Cardiac muscle cell (in vitro differentiated cells and primary cell): ENCODE measurements around the gene OR1E2. TPM values are rescaled to one million over a fixed set of nuclear protein-coding genes. Genes with fewer than 3 reads are reported as not detected.

Source experiments
- DNase-seq, 2 donors: peaks; one replicate each; pipeline versions ENCODE4 v3.0.0 to v3.0.0-alpha.2; 2010 to 2017; ENCODE audit warnings: low read depth in 1 of 2, low spot score in 1 of 2
- H3K27ac ChIP-seq: fragments of 200-600 bp; sonication (generic); 2 replicates; pipeline ENCODE4 v1.5.1; 2016
- H3K27me3 ChIP-seq: fragments of 200-600 bp; sonication (generic); 2 replicates; pipeline ENCODE4 v1.6.0; 2016; ENCODE audit warnings: control low read depth
- H3K36me3 ChIP-seq: fragments of 200-600 bp; sonication (generic); 2 replicates; pipeline ENCODE4 v1.5.1; 2016; ENCODE audit warnings: control low read depth
- H3K4me1 ChIP-seq: fragments of 200-600 bp; sonication (generic); 2 replicates; pipeline ENCODE4 v1.8.1; 2017; ENCODE audit warnings: low read depth, mild to moderate bottlenecking, mixed run types
- H3K4me3 ChIP-seq: fragments of 200-600 bp; sonication (generic); 2 replicates; pipeline ENCODE4 v1.5.1; 2016; ENCODE audit warnings: mild to moderate bottlenecking
- H3K9me3 ChIP-seq: fragments of 200-600 bp; sonication (generic); 2 replicates; pipeline ENCODE4 v1.5.1; 2017; ENCODE audit warnings: low read depth, mild to moderate bottlenecking, control low read depth
- polyA plus RNA-seq: library from polyadenylated mRNA; unstranded; fragments of >200 nt; fragmentation: Nextera tagmentation; extraction: Ambion mirVana; gene quantifications from 2 replicates; pipeline ENCODE4 v1.2.1, GENCODE V29; 2016
- total RNA-seq: library from RNA; depleted of rRNA; stranded (reverse); fragments of >200 nt; gene quantifications from 2 replicates; pipeline ENCODE4 v1.2.3, GENCODE V29; 2016
- TF ChIP-seq, protein P1 (sequence below): IDR thresholded peaks from 2 replicates; pipeline ENCODE4 v1.5.1; 2012; ENCODE audit warnings: low read depth, mild to moderate bottlenecking, low read length

OR1E2 gene
- total RNA-seq (not detected in 2 replicates), polyA plus RNA-seq (0.19 TPM in 1 of 2 replicates, not detected in the other)

DNA sequence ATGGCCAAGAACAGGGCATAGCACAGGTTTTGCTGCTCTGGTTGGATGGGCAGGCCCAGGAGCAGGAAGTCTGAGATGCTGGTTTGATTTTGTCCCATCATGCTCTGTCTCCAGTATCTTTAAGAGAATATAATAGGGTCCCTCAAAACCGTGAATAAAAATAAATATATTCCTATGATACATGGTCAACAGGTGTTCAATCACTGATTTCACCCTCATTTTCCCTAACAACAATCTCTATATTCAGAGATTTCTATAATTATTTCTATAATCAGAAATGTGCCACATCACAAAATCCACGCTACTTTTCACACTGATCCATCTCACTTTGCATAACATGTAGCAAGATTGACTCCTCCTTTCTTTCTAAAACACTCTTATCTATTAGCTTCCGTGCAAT lies at the start of gene OR1E2:
OR1E2 (minus strand) TSS at position 101 of the 400 bp plus-strand sequence; CDS start at position 101, 0 bp downstream.
- no peak for DNase-seq

GRCh38 chr17:3482852-3483251 lies 49.2 kb upstream of the OR1E2 start:
- Histone ChIP-seq H3K27me3 (no peaks in the 10 kb centered on the region), H3K4me3 (no peak overlapping the region)
- peak in 1 of 2 donors; percentile 20 for DNase-seq

More for the DNA sequence above, at the start of gene OR1E2:
- H3K9me3 ChIP-seq = no peaks in the 10 kb centered on the region
- no peaks in the 10 kb centered on the region for H3K36me3 ChIP-seq
- H3K4me1 ChIP-seq = no peaks in the 10 kb centered on the region
- H3K4me3 ChIP-seq = no peak within 1 kb of the TSS
- no peak within 1 kb of the TSS for H3K27ac ChIP-seq
- TF ChIP-seq, protein P1, sequence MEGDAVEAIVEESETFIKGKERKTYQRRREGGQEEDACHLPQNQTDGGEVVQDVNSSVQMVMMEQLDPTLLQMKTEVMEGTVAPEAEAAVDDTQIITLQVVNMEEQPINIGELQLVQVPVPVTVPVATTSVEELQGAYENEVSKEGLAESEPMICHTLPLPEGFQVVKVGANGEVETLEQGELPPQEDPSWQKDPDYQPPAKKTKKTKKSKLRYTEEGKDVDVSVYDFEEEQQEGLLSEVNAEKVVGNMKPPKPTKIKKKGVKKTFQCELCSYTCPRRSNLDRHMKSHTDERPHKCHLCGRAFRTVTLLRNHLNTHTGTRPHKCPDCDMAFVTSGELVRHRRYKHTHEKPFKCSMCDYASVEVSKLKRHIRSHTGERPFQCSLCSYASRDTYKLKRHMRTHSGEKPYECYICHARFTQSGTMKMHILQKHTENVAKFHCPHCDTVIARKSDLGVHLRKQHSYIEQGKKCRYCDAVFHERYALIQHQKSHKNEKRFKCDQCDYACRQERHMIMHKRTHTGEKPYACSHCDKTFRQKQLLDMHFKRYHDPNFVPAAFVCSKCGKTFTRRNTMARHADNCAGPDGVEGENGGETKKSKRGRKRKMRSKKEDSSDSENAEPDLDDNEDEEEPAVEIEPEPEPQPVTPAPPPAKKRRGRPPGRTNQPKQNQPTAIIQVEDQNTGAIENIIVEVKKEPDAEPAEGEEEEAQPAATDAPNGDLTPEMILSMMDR = no peak
- no peaks in the 10 kb centered on the region for H3K27me3 ChIP-seq

GRCh38 chr17:3479988-3480387 lies 46.3 kb upstream of the OR1E2 start:
- H3K27me3 ChIP-seq = no peaks in the 10 kb centered on the region
- peaks cover 11% of the 10 kb centered on the region for H3K4me1 ChIP-seq
- no peak overlapping the region for H3K4me3 ChIP-seq
- TF ChIP-seq, protein P1 = no peak
- no peak for DNase-seq
- H3K36me3 ChIP-seq = no peaks in the 10 kb centered on the region
- H3K27ac ChIP-seq = no peak overlapping the region
- H3K9me3 ChIP-seq = no peaks in the 10 kb centered on the region

More at GRCh38 chr17:3482852-3483251, 49.2 kb upstream of the OR1E2 start:
- Histone ChIP-seq H3K27ac (no peak overlapping the region), H3K4me1 (peaks cover 11% of the 10 kb centered on the region), H3K9me3 (no peaks in the 10 kb centered on the region), H3K36me3 (no peaks in the 10 kb centered on the region)
- TF ChIP-seq, protein P1 = no peak

- H3K27me3 ChIP-seq = no peaks in the 10 kb centered on the region
- no peak within 1 kb of the TSS for H3K4me3 ChIP-seq
- H3K9me3 ChIP-seq = no peaks in the 10 kb centered on the region
- H3K4me1 ChIP-seq = no peaks in the 10 kb centered on the region
- H3K27ac ChIP-seq = no peak within 1 kb of the TSS
- no peak for DNase-seq
- H3K36me3 ChIP-seq = no peaks in the 10 kb centered on the region
- TF ChIP-seq, protein P1 = no peak
These were observed 42.4 kb upstream of the OR1E2 start, which contains the start of gene ASPA for GRCh38 chr17:3475812-3476610. Gene ASPA (plus strand): TSS chr17:3475997. CDS start chr17:3476160, 163 bp downstream.

DNA sequence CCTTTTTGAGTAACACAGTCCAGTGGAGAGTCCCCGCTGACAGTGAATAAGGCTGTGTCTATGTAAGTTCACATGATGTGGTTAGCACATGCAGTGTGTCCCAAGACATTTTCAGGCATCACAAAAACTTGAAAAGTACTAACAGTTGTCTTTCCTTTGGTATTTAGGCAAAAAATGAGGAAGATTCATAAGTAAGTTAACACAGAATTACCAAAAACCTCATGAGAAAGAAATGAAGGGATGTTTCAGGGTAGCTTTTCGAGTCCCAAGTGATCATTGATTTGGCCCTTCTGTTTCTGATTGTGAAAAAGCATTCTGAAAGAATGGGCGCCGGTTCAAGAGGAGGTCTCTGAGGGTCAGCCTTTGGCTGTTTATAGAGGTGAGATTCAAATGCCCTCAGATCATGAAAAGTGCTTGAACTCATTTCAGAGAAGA lies 41.6 kb upstream of the OR1E2 start:
- DNase-seq = no peak
- TF ChIP-seq, protein P1 = no peak
- no peak overlapping the region for H3K4me3 ChIP-seq
- H3K36me3 ChIP-seq = no peaks in the 10 kb centered on the region
- no peaks in the 10 kb centered on the region for H3K4me1 ChIP-seq
- no peaks in the 10 kb centered on the region for H3K9me3 ChIP-seq
- no peak overlapping the region for H3K27ac ChIP-seq
- H3K27me3 ChIP-seq = no peaks in the 10 kb centered on the region
